K562 (cell line): Measurements from ENCODE around the gene TRIM45. TPM values are rescaled to one million over a fixed set of nuclear protein-coding genes. Genes with fewer than 3 reads are reported as not detected.

Experiments
- ATAC-seq: fragments of 200-7000 bp; cut with Tn5 transposase; 3 replicates; pipeline ENCODE4 v1.9.1; 2020; ENCODE audit warnings: moderate library complexity
- BruUV-seq: library from RNA; stranded (reverse); fragments of 400-500 nt; replicated peaks from 2 replicates; lab custom pipeline; 2021; lab: Mats Ljungman, UMichigan
- CTCF ChIA-PET: fragments of 300-600 bp; formaldehyde crosslinking; extraction: SDS; loops from one replicate; lab custom pipeline; 2021; ENCODE audit warnings: low intra/inter-chr PET ratio; lab: Yijun Ruan, JAX
- POLR2A ChIA-PET: fragments of 300-600, 350-650 bp; sonication (Branson Sonifier 250); formaldehyde crosslinking; extraction: SDS; loops from one replicate; lab custom pipeline; 2021; ENCODE audit warnings: antibody characterized with exemption, inconsistent platforms; lab: Yijun Ruan, JAX
- DNase-seq, 4 experiments: peaks; one replicate each; pipeline versions ENCODE4 v3.0.0 to v3.0.0-alpha.2; 2011 to 2018; ENCODE audit warnings: low spot score in 3 of 4, mixed read lengths in 3 of 4; ENCODE audit errors: extremely low read depth in 1 of 4
- FAIRE-seq: peaks from 2 replicates; lab custom pipeline; 2011; peaks lifted over from hg19 to GRCh38; lab: Jason Lieb, UNC
- H2AFZ ChIP-seq: 2 replicates; pipeline ENCODE4 v1.6.0; 2011; ENCODE audit warnings: low read depth, low read length, control low read depth, inconsistent platforms
- H3K27ac ChIP-seq: fragments of 200-600 bp; 3 replicates; pipeline ENCODE4 v1.8.0; 2011; ENCODE audit warnings: low read depth, mild to moderate bottlenecking, control low read depth, inconsistent platforms, low read length, moderate library complexity, mixed read lengths; ENCODE audit errors: extremely low read depth
- H3K27me3 ChIP-seq, 2 experiments: fragments of 300-600 bp in 1 of 2; 2 replicates in 1 of 2; 3 replicates in 1 of 2; pipeline versions ENCODE4 v1.6.0 to v1.8.0; 2011; ENCODE audit warnings: inconsistent platforms in 2 of 2, low read length in 2 of 2, mild to moderate bottlenecking in 1 of 2, mixed read lengths in 1 of 2, moderate library complexity in 1 of 2; ENCODE audit not compliant: control insufficient read depth in 2 of 2, insufficient read depth in 2 of 2
- H3K36me3 ChIP-seq: fragments of 300-600 bp; 3 replicates; pipeline ENCODE4 v1.8.0; 2011; ENCODE audit warnings: mild to moderate bottlenecking, low read length, inconsistent platforms; ENCODE audit not compliant: control insufficient read depth, insufficient read depth
- H3K4me1 ChIP-seq, 2 experiments: fragments of 200-600 bp in 1 of 2; replicated peaks in 1 of 2; 2 replicates in 1 of 2; 3 replicates in 1 of 2; pipeline versions ENCODE4 v1.5.1 to v1.8.0; 2011; ENCODE audit warnings: inconsistent platforms in 2 of 2, low read length in 2 of 2, mild to moderate bottlenecking in 1 of 2, mixed read lengths in 1 of 2, moderate library complexity in 1 of 2; ENCODE audit not compliant: control insufficient read depth in 2 of 2, insufficient read depth in 2 of 2
- H3K4me2 ChIP-seq: 2 replicates; pipeline ENCODE4 v1.6.1; 2011; ENCODE audit warnings: low read length, control low read depth, inconsistent platforms, mixed read lengths; ENCODE audit not compliant: insufficient read depth
- H3K4me3 ChIP-seq: fragments of 200-600 bp; sonication (generic), shearing (Covaris generic); 2 replicates; pipeline ENCODE4 v1.5.1; 2016; ENCODE audit warnings: control low read depth, inconsistent platforms
- H3K79me2 ChIP-seq: fragments of 200-600 bp; 3 replicates; pipeline ENCODE4 v1.8.0; 2011; ENCODE audit warnings: low read length, inconsistent platforms; ENCODE audit not compliant: control insufficient read depth, insufficient read depth
- H3K9ac ChIP-seq, 2 experiments: 2 replicates each; pipeline versions ENCODE4 v1.6.0 to v1.6.1; 2011; ENCODE audit warnings: low read depth in 2 of 2, low read length in 2 of 2, control low read depth in 1 of 2, inconsistent platforms in 1 of 2, mild to moderate bottlenecking in 1 of 2, mixed read lengths in 1 of 2; ENCODE audit not compliant: insufficient read depth in 1 of 2
- H3K9me1 ChIP-seq: one replicate; pipeline ENCODE4 v1.6.0; 2011; ENCODE audit warnings: inconsistent platforms, mild to moderate bottlenecking, low read length, moderate library complexity; ENCODE audit not compliant: control insufficient read depth, insufficient read depth
- H3K9me3 ChIP-seq: replicated peaks from 2 replicates; pipeline ENCODE4 v1.5.1; 2011; ENCODE audit warnings: low read depth, low read length, inconsistent platforms; ENCODE audit not compliant: control insufficient read depth, insufficient read depth
- H4K20me1 ChIP-seq: replicated peaks from 2 replicates; pipeline ENCODE4 v1.6.1; 2011; ENCODE audit warnings: low read length, inconsistent platforms, mixed read lengths; ENCODE audit not compliant: control insufficient read depth, insufficient read depth
- CEBPG ChIP-seq, 3 experiments: fragments of 200-800 bp in 1 of 3; sonication (Bioruptor generic) in 1 of 3; sonication (generic) in 1 of 3; formaldehyde crosslinking in 1 of 3; IDR thresholded peaks in 2 of 3; conservative IDR thresholded peaks in 1 of 3; 2 replicates each; pipeline versions ENCODE4 v1.6.1 to v1.8.0; 2016 to 2022; ENCODE audit warnings: missing compliant biosample characterization in 2 of 3, missing genetic modification characterization in 2 of 3, mild to moderate bottlenecking in 1 of 3, missing genetic modification reagents in 1 of 3
- EP400 ChIP-seq: fragments of 450-650 bp; IDR thresholded peaks from 2 replicates; pipeline ENCODE4 v1.6.1; 2017; ENCODE audit warnings: antibody characterized with exemption, mild to moderate bottlenecking, moderate library complexity
- GABPA ChIP-seq: fragments of 200-800 bp; sonication (Bioruptor generic); conservative IDR thresholded peaks from 2 replicates; pipeline ENCODE4 v1.6.1; 2016; ENCODE audit warnings: low read depth, missing genetic modification characterization, missing compliant biosample characterization
- GTF2E2 ChIP-seq: fragments of 200-800 bp; sonication (Bioruptor generic); IDR thresholded peaks from 2 replicates; pipeline ENCODE4 v1.6.1; 2016; ENCODE audit warnings: missing genetic modification characterization, missing compliant biosample characterization
- MAFF ChIP-seq: IDR thresholded peaks from 2 replicates; pipeline ENCODE4 v1.6.1; 2012; ENCODE audit warnings: low read length, improper control_type of control experiment
- NFYB ChIP-seq: IDR thresholded peaks from 2 replicates; pipeline ENCODE4 v1.6.1; 2011; ENCODE audit warnings: mild to moderate bottlenecking, moderate library complexity; ENCODE audit not compliant: insufficient read length; ENCODE audit errors: extremely low read depth
- POLR2H ChIP-seq: IDR thresholded peaks from 2 replicates; pipeline ENCODE4 v1.6.1; 2016; ENCODE audit warnings: missing genetic modification characterization, low read depth, mild to moderate bottlenecking, control low read depth, missing compliant biosample characterization, moderate library complexity
- RUNX1 ChIP-seq: sonication (generic); IDR thresholded peaks from 2 replicates; pipeline ENCODE4 v1.6.1; 2016; ENCODE audit warnings: antibody characterized with exemption, low read depth
- ZNF695 ChIP-seq: fragments of 450-650 bp; formaldehyde crosslinking; IDR thresholded peaks from 2 replicates; pipeline ENCODE4 v1.4.0; 2020; ENCODE audit warnings: mild to moderate bottlenecking, moderate library complexity
- WGBS: fragments of 100-300 bp; shearing (Covaris generic); methylation state at CpG from one replicate; pipeline ENCODE4 v1.1.6; 2016; ENCODE audit warnings: low coverage, mixed read lengths; ENCODE audit not compliant: insufficient coverage; ENCODE audit errors: missing lambda C conversion rate; 5-methylcytosine and 5-hydroxymethylcytosine counted together
- in situ Hi-C: fragments of 300-500 bp; cut with MboI; formaldehyde crosslinking; loops from 4 replicates; pipeline ENCODE4 v1.15.0; 2018; ENCODE audit warnings: inconsistent platforms, mixed read lengths
- intact Hi-C: fragments of 100-400 bp; cut with micrococcal nuclease; formaldehyde crosslinking; loops from 2 replicates; pipeline ENCODE4 v1.14.2; 2022
- polyA plus RNA-seq, 8 experiments: library from polyadenylated mRNA; depleted of rRNA in 4 of 8; stranded (reverse) in 5 of 8; unstranded in 3 of 8; fragments of >200 nt; fragmentation: Nextera tagmentation in 2 of 8; fragmentation: Illumina TruSeq in 1 of 8; extraction: Ambion mirVana in 2 of 8; extraction: Trizol in 1 of 8; gene quantifications; 2 replicates each; pipeline versions ENCODE4 v1.2.1 to v1.2.3, GENCODE V29; 2011 to 2014; ENCODE audit warnings: inconsistent platforms in 1 of 8, missing spikeins in 1 of 8
- total RNA-seq, 7 experiments: library from RNA; depleted of rRNA in 6 of 7; stranded (reverse); fragments of >200 nt in 6 of 7; fragmentation: Illumina TruSeq in 2 of 7; extraction: Trizol in 2 of 7; gene quantifications; 2 replicates each; pipeline versions ENCODE4 v1.2.1 to v1.2.3, GENCODE V29; 2011 to 2021; ENCODE audit warnings: low replicate concordance in 1 of 7
- TF ChIP-seq, protein P1 (sequence below): fragments of 450-650 bp; conservative IDR thresholded peaks from 2 replicates; pipeline ENCODE4 v1.6.1; 2016; ENCODE audit warnings: missing genetic modification characterization, low read depth, mild to moderate bottlenecking, control low read depth, missing compliant biosample characterization

The TRIM45 gene
- total and polyA plus RNA-seq, 9 of the 15 experiments (the other 6 are each of a cell fraction or from before 2014, with no cell fraction given) = 1.9 to 6.2 (median 3.6) TPM

DNA sequence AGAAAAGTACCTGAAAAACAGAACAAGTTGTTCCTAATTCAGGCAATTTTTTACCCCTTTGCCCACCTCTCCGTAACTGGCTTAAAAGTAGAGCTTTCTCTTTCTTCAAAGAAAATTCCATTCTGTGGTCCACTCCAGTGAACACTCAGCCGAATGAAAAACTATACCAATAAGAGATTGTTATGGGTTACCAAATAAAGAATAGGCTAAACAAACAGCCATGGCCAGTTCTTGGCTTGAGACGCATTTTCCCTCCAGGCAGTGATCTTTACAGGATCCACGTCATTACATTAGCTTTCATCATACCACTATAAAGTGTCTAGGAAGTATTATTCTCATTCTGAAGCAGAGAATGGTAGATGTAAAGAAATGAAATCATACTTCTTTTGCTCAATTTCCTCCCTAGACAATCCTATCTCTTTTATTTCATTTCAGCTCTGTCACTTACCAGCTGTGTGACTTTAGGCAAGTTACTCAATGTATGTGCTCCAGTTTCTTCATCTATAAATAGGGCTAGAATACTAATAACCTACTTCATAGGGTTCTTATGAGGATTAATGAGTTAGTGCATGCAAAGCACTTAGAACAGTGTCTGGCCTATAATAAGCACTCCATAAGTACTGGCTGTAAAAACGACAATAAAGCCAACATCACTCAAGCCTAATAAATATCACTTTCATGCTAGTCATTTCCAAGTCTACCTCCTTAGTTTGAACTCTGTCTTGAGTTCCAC, 26.5 kb upstream of the TRIM45 start:
- no peak overlapping the region for H3K4me2 ChIP-seq
- no peak overlapping the region for H3K27ac ChIP-seq
- intact Hi-C loops (no loop called here), in situ Hi-C loops (no loop called here)
- H3K9me1 ChIP-seq = no peaks in the 10 kb centered on the region
- H3K9me3 ChIP-seq = no peaks in the 10 kb centered on the region
- no peak for FAIRE-seq
- ChIA-PET CTCF (no interaction called here), POLR2A (interaction anchor here (0.6 to 0.7 kb wide), 3 partner anchors 9 to 739 kb away, joined by 3 to 4 read pairs (median 3); no protein-coding TSS in a partner anchor)
- no peak for DNase-seq
- H3K79me2 ChIP-seq = no peaks in the 10 kb centered on the region
- no peaks in the 10 kb centered on the region for H3K4me1 ChIP-seq
- H3K9ac ChIP-seq = no peak overlapping the region
- no TSS peak for BruUV-seq
- 3% methylated on average over 5 of the region's 5 CpGs for WGBS
- no peak overlapping the region for H2AFZ ChIP-seq
- H3K4me3 ChIP-seq = no peak overlapping the region
- no peaks in the 10 kb centered on the region for H3K36me3 ChIP-seq
- TF ChIP-seq CEBPG (CRISPR knock-in tag; IDR thresholded peaks at IDR 0.05) (no peak), CEBPG (tag; conservative IDR thresholded peaks at IDR 0.05 in 1 of 2, IDR thresholded peaks at IDR 0.05 in 1 of 2) (peak in 1 of 2 experiments; percentile 69; a peak in 2 of 4 replicates), GABPA (0 out of 2 replicates have a peak, but pooled peaks have one; percentile 13), EP400 (no peak), MAFF (no peak), NFYB (no peak), RUNX1 (no peak), ZNF695 (CRISPR knock-in tag) (no peak), POLR2H (tag) (0 out of 2 replicates have a peak, but pooled peaks have one; percentile 28), GTF2E2 (tag) (no peak)
- TF ChIP-seq, protein P1, sequence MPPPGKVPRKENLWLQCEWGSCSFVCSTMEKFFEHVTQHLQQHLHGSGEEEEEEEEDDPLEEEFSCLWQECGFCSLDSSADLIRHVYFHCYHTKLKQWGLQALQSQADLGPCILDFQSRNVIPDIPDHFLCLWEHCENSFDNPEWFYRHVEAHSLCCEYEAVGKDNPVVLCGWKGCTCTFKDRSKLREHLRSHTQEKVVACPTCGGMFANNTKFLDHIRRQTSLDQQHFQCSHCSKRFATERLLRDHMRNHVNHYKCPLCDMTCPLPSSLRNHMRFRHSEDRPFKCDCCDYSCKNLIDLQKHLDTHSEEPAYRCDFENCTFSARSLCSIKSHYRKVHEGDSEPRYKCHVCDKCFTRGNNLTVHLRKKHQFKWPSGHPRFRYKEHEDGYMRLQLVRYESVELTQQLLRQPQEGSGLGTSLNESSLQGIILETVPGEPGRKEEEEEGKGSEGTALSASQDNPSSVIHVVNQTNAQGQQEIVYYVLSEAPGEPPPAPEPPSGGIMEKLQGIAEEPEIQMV (tag) = no peak
- H3K27me3 ChIP-seq = peaks cover 11 to 22% of the 10 kb centered on the region in 2 experiments; a peak in 4 of 5 replicates
- H4K20me1 ChIP-seq = no peaks in the 10 kb centered on the region
- no peak for ATAC-seq
